Suprapubic skin (tissue), 4 donors: ENCODE results near the gene MYO18A. TPM values are rescaled to one million over a fixed set of nuclear protein-coding genes. Genes with fewer than 3 reads are reported as not detected.
"Not testable (repeated sequence)": the region's sequence is repeated elsewhere in the genome, so short reads cannot be mapped to it uniquely, and the experiment has no call there.

Experiments used
- DNase-seq, 2 donors: peaks; one replicate each; pipeline ENCODE4 v3.0.0-alpha.2; 2019; ENCODE audit warnings: low spot score in 2 of 2
- H3K27ac ChIP-seq: fragments of 200-600 bp; sonication (generic); one replicate; pipeline ENCODE4 v1.5.1; 2019
- H3K27me3 ChIP-seq: fragments of 200-600 bp; sonication (generic); one replicate; pipeline ENCODE4 v1.5.1; 2019
- H3K36me3 ChIP-seq: fragments of 200-600 bp; sonication (generic); one replicate; pipeline ENCODE4 v1.5.1; 2019
- H3K4me1 ChIP-seq: fragments of 200-600 bp; sonication (generic); one replicate; pipeline ENCODE4 v1.5.1; 2019
- H3K4me3 ChIP-seq: fragments of 200-600 bp; sonication (generic); one replicate; pipeline ENCODE4 v1.5.1; 2019; ENCODE audit warnings: mild to moderate bottlenecking
- H3K9me3 ChIP-seq: fragments of 200-600 bp; sonication (generic); one replicate; pipeline ENCODE4 v1.5.1; 2019
- CTCF ChIP-seq, 2 donors: fragments of 200-600 bp in 1 of 2; fragments of 450-650 bp in 1 of 2; sonication (generic) in 1 of 2; IDR thresholded peaks; one replicate each; pipeline ENCODE4 v1.5.1; 2016 to 2019; ENCODE audit warnings: antibody characterized with exemption in 2 of 2, mild to moderate bottlenecking in 1 of 2, moderate library complexity in 1 of 2
- EP300 ChIP-seq: sonication (generic); formaldehyde crosslinking; IDR thresholded peaks from one replicate; pipeline ENCODE4 v1.6.1; 2017; ENCODE audit warnings: antibody characterized with exemption
- POLR2A ChIP-seq, 2 donors: fragments of 450-650 bp; IDR thresholded peaks; one replicate each; pipeline ENCODE4 v1.6.1; 2017; ENCODE audit warnings: antibody characterized with exemption in 2 of 2, mild to moderate bottlenecking in 2 of 2, moderate library complexity in 2 of 2
- POLR2AphosphoS5 ChIP-seq, 3 donors: sonication (generic); formaldehyde crosslinking; IDR thresholded peaks; one replicate each; pipeline ENCODE4 v1.6.1; 2017; ENCODE audit warnings: antibody characterized with exemption in 3 of 3
- WGBS: methylation state at CpG from one replicate; pipeline ENCODE4 v1.1.5; 2018; 5-methylcytosine and 5-hydroxymethylcytosine counted together
- total RNA-seq, 4 donors: library from RNA; depleted of rRNA; stranded (reverse); fragments of >200 nt; gene quantifications; one replicate each; pipeline ENCODE4 v1.1.0, GENCODE V29; 2016

The MYO18A gene
- total RNA-seq, 4 donors from 2014 or later = 87.6 to 253 (median 106) TPM

- H3K27me3 ChIP-seq = no peaks in the 10 kb centered on the region
- no peaks in the 10 kb centered on the region for H3K9me3 ChIP-seq
- H3K4me3 ChIP-seq = no peak overlapping the region
- no peak overlapping the region for H3K27ac ChIP-seq
- H3K36me3 ChIP-seq = peaks cover 96% of the 10 kb centered on the region
- peaks cover 5% of the 10 kb centered on the region for H3K4me1 ChIP-seq
- no peak for TF ChIP-seq POLR2A (IDR thresholded peaks at IDR 0.05)
- no peak for TF ChIP-seq CTCF (IDR thresholded peaks at IDR 0.05)
- no peak for TF ChIP-seq EP300
- no peak for TF ChIP-seq POLR2AphosphoS5 (IDR thresholded peaks at IDR 0.05)
- WGBS = 72% methylated on average over 12 of the region's 12 CpGs
- DNase-seq = no peak
These were observed 89.2 kb downstream of the MYO18A start for GRCh38 chr17:29090750-29091605.

- Histone ChIP-seq H3K36me3 (peaks cover 96% of the 10 kb centered on the region), H3K4me3 (no peak overlapping the region), H3K4me1 (peaks cover 5% of the 10 kb centered on the region), H3K27me3 (no peaks in the 10 kb centered on the region), H3K9me3 (no peaks in the 10 kb centered on the region), H3K27ac (no peak overlapping the region)
- TF ChIP-seq POLR2A (IDR thresholded peaks at IDR 0.05) = no peak
- TF ChIP-seq EP300 = no peak
- TF ChIP-seq POLR2AphosphoS5 (IDR thresholded peaks at IDR 0.05) = no peak
- TF ChIP-seq CTCF (IDR thresholded peaks at IDR 0.05) = no peak
- WGBS = 62% methylated on average over 4 of the region's 4 CpGs
- DNase-seq = no peak
These were observed 90.1 kb downstream of the MYO18A start for GRCh38 chr17:29090108-29090507.

- peaks cover 96% of the 10 kb centered on the region for H3K36me3 ChIP-seq
These were observed 90.6 kb downstream of the MYO18A start for GRCh38 chr17:29089601-29090044.

GRCh38 chr17:29088782-29089181 lies 91.4 kb downstream of the MYO18A start:
- peaks cover 96% of the 10 kb centered on the region for H3K36me3 ChIP-seq
- H3K9me3 ChIP-seq, H3K4me3 ChIP-seq, H3K27ac ChIP-seq, DNase-seq, H3K27me3 ChIP-seq, H3K4me1 ChIP-seq: not testable (repeated sequence)
- 93% methylated on average over 3 of the region's 3 CpGs for WGBS

More at GRCh38 chr17:29089601-29090044, 90.6 kb downstream of the MYO18A start:
- no peaks in the 10 kb centered on the region for H3K27me3 ChIP-seq
- TF ChIP-seq EP300 = no peak
- TF ChIP-seq POLR2A (IDR thresholded peaks at IDR 0.05) = no peak
- TF ChIP-seq CTCF (IDR thresholded peaks at IDR 0.05) = no peak
- TF ChIP-seq POLR2AphosphoS5 (IDR thresholded peaks at IDR 0.05) = no peak
- DNase-seq = no peak
- no peak overlapping the region for H3K27ac ChIP-seq
- WGBS = 71% methylated on average over 20 of the region's 20 CpGs
- H3K9me3 ChIP-seq = no peaks in the 10 kb centered on the region
- H3K4me1 ChIP-seq = peaks cover 5% of the 10 kb centered on the region
- no peak overlapping the region for H3K4me3 ChIP-seq

- Histone ChIP-seq H3K4me3 (no peak overlapping the region), H3K27ac (no peak overlapping the region), H3K27me3 (no peaks in the 10 kb centered on the region), H3K9me3 (no peaks in the 10 kb centered on the region), H3K36me3 (peaks cover 95% of the 10 kb centered on the region), H3K4me1 (no peaks in the 10 kb centered on the region)
- no peak for DNase-seq
- TF ChIP-seq POLR2AphosphoS5 (IDR thresholded peaks at IDR 0.05) (no peak), POLR2A (IDR thresholded peaks at IDR 0.05) (no peak), CTCF (IDR thresholded peaks at IDR 0.05) (no peak), EP300 (no peak)
- WGBS = 92% methylated on average over 19 of the region's 19 CpGs
These were observed 93.4 kb downstream of the MYO18A start for GRCh38 chr17:29086628-29087332.
